H1 (cell line): ENCODE measurements around the gene CAMTA1.

Source experiments
- BACH1 ChIP-seq: IDR thresholded peaks from 2 replicates; pipeline ENCODE4 v1.6.1; 2012; ENCODE audit warnings: low read length, improper control_type of control experiment
- CEBPB ChIP-seq: IDR thresholded peaks from 2 replicates; pipeline ENCODE4 v1.6.1; 2012; ENCODE audit warnings: low read depth, low read length
- CHD2 ChIP-seq: IDR thresholded peaks from 2 replicates; pipeline ENCODE4 v1.6.1; 2012; ENCODE audit warnings: low read length, improper control_type of control experiment
- CREB1 ChIP-seq: IDR thresholded peaks from 2 replicates; pipeline ENCODE4 v1.6.1; 2012; ENCODE audit warnings: inconsistent platforms
- CTCF ChIP-seq, 3 experiments: IDR thresholded peaks; 1 replicate in 2 of 3; 2 replicates in 1 of 3; pipeline versions ENCODE4 v1.5.1 to v1.6.1; 2011; ENCODE audit warnings: low read length in 3 of 3, mild to moderate bottlenecking in 3 of 3, inconsistent platforms in 2 of 3, low read depth in 1 of 3, moderate library complexity in 1 of 3; ENCODE audit not compliant: insufficient read depth in 1 of 3; ENCODE audit errors: control extremely low read depth in 1 of 3
- EP300 ChIP-seq, 2 experiments: IDR thresholded peaks; 1 replicate in 1 of 2; 2 replicates in 1 of 2; pipeline ENCODE4 v1.6.1; 2011 to 2012; ENCODE audit warnings: low read depth in 2 of 2, low read length in 2 of 2, mild to moderate bottlenecking in 2 of 2, borderline replicate concordance in 1 of 2, inconsistent platforms in 1 of 2, moderate library complexity in 1 of 2
- KDM5A ChIP-seq: fragments of 200-600 bp; IDR thresholded peaks from 2 replicates; pipeline ENCODE4 v1.7.1; 2012; ENCODE audit warnings: mild to moderate bottlenecking, low read length, inconsistent platforms, mixed read lengths
- NRF1 ChIP-seq: IDR thresholded peaks from 2 replicates; pipeline ENCODE4 v1.6.1; 2011; ENCODE audit warnings: mild to moderate bottlenecking, low read depth, low read length, improper control_type of control experiment
- PHF8 ChIP-seq: fragments of 200-600 bp; sonication (generic); conservative IDR thresholded peaks from 2 replicates; pipeline ENCODE4 v1.7.1; 2012; ENCODE audit warnings: low read depth, mild to moderate bottlenecking, inconsistent platforms, low read length, moderate library complexity
- POLR2A ChIP-seq, 2 experiments: IDR thresholded peaks; 1 replicate in 1 of 2; 2 replicates in 1 of 2; pipeline ENCODE4 v1.6.1; 2011; ENCODE audit warnings: low read depth in 2 of 2, low read length in 2 of 2, mild to moderate bottlenecking in 2 of 2; ENCODE audit errors: control extremely low read depth in 1 of 2
- RXRA ChIP-seq: IDR thresholded peaks from 2 replicates; pipeline ENCODE4 v1.6.1; 2011; ENCODE audit warnings: low read depth, mild to moderate bottlenecking, low read length, moderate library complexity; ENCODE audit not compliant: insufficient read depth
- SIN3A ChIP-seq, 2 experiments: IDR thresholded peaks in 1 of 2; conservative IDR thresholded peaks in 1 of 2; 2 replicates each; pipeline ENCODE4 v1.6.1; 2011 to 2012; ENCODE audit warnings: low read length in 2 of 2, improper control_type of control experiment in 1 of 2, low read depth in 1 of 2, mild to moderate bottlenecking in 1 of 2
- SRF ChIP-seq: IDR thresholded peaks from 2 replicates; pipeline ENCODE4 v1.6.1; 2011; ENCODE audit warnings: mild to moderate bottlenecking, low read depth, low read length, moderate library complexity

- TF ChIP-seq CREB1 (no peak), CEBPB (no peak), RXRA (no peak), KDM5A (no peak), CHD2 (no peak), CTCF (IDR thresholded peaks at IDR 0.05; ENCODE audit: control extremely low read depth in 1 of 3, insufficient read depth in 1 of 3, low read depth in 1 of 3, low read length in 3 of 3) (no peak), SIN3A (conservative IDR thresholded peaks at IDR 0.05 in 1 of 2, IDR thresholded peaks at IDR 0.05 in 1 of 2; ENCODE audit: low read depth in 1 of 2, low read length in 2 of 2) (no peak), NRF1 (no peak), BACH1 (no peak), POLR2A (IDR thresholded peaks at IDR 0.05; ENCODE audit: control extremely low read depth in 1 of 2, low read depth in 2 of 2, low read length in 2 of 2) (no peak), PHF8 (no peak), SRF (no peak), EP300 (IDR thresholded peaks at IDR 0.05; ENCODE audit: borderline replicate concordance in 1 of 2, low read depth in 2 of 2, low read length in 2 of 2) (no peak)
Observed at GRCh38 chr1:7000720-7001119, 215.5 kb downstream of the CAMTA1 start.
